GM19193 (cell line): Measurements from ENCODE around the gene TMOD4.

Experiments used
- POLR2A ChIP-seq: IDR thresholded peaks from 4 replicates; pipeline ENCODE4 v1.6.1; 2011; ENCODE audit not compliant: insufficient read depth, insufficient read length; ENCODE audit errors: extremely low read depth

Gene TMOD4

GRCh38 chr1:151147665-151148064 is 28.1 kb downstream of the TMOD4 start:
- no peak for TF ChIP-seq POLR2A

GRCh38 chr1:151147132-151147503 is 28.7 kb downstream of the TMOD4 start:
- TF ChIP-seq POLR2A, result no peak

DNA sequence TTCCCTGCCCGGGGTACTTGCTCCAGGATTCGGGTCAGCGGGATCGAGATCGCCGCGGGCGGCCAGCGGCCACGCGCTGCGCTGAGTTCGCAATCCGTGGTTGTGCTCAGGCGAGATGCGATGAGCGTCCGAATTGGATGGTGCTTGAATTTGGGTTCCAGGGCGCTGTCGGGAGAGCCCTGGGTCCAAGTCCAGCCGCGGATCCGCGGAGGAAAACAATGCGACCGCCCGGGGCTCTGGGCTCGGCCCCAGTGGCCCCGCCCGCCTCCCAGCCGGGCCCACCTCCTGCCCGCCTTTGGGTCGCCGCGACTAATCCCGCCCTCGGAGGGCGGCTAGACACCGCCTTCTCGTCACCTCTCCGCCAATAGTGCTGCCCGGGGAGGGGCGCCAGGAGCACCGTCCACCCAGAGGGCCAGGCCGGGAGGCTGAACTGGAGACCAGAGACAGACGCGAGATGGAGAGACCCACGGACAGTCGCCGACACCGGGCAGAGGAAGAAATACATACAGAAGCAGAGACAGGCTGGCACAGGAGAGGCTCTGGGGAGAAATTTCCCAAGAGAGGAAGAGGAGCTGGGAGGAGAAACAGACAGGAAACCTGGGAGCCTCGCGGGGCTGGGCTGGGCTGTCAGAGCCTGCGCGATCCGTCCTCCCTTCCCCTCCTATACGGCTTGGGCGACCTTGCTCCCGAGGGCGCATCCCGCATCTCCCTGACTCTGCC is 29.2 kb downstream of the TMOD4 start, which contains the start of gene SEMA6C:
Gene SEMA6C (minus strand): TSS at position 220 of the 720 bp plus-strand sequence. CDS start 4,010 bp downstream, outside the sequence.
- peak; percentile 32 for TF ChIP-seq POLR2A

DNA sequence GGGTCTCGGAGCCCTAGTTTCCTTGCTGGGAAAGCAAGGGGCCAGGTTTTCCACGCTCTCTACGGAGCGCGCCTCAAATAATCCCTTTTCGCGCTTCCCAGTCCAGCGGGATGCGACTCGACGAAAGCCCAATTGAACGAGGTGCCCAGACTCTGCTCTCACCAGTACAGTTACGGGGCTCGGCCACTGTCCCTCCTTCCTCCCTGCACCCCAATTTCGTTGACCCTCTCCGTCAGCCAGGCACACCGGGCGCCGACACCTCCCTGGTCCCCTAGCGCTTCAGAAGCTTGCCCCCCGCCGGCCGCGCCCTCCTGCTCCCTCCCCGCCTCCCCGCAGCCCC is 29.7 kb downstream of the TMOD4 start:
- TF ChIP-seq POLR2A, result no peak

- no peak for TF ChIP-seq POLR2A
Observed at GRCh38 chr1:151145304-151146071, 30.3 kb downstream of the TMOD4 start.

DNA sequence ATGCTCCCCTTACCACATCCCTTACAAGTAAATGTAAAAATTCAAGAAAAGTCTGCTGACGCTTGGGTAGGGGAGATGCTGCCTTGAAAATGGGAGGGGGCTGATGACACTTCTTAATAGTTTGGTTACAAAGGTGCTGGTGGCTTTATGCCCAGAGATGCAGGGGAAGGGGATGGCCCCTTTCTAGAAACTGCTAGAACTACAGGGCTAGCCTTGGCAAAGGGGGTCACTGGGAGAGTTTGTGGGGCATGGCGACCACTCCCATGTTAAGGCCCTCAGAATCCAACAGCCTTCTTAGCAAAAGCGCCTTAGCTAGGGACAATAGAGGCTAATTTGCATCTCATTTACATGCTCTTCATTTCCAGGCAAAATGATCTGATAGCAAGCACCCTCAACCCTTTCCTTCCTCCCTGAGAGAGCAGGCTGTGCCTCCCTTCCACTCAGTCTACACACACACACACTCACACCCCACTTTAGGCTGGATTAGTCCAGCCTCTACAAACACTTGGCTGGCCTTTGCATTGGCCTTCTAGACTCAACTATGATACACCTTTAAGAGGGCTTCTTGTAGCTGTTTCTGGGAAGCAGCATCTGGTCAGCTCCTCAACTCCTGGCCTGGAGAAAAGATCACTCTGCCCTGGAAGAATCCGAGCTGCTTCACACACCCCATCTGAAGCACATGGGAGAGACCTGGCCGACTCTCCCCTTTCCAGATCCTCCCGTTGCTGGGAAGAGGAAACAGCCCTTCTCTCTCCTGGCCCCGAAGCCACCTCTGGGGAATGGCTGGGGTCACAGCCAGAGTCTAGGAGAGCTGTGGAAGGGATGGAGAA is 31.1 kb downstream of the TMOD4 start:
- TF ChIP-seq POLR2A, result no peak

DNA sequence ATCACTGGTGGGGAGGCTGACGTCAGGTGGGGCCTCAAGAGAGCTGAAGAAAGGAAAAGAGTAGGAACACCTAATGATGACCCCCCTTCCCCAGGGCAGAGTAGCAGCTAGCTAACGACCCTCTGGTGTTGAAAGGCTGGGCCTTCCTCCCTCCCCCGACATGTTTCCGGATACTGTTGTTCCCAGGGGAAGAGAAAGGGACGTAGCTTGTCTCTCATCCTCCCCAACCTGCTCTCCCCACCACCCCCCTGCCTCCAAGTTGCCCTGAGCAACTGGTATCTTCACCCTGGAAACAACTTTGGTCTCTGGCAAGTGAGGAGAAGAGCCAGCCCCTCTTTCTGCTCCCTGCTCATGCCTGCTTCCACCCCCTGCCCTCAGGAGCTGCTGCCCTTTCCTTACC is 31.8 kb downstream of the TMOD4 start:
- no peak for TF ChIP-seq POLR2A

DNA sequence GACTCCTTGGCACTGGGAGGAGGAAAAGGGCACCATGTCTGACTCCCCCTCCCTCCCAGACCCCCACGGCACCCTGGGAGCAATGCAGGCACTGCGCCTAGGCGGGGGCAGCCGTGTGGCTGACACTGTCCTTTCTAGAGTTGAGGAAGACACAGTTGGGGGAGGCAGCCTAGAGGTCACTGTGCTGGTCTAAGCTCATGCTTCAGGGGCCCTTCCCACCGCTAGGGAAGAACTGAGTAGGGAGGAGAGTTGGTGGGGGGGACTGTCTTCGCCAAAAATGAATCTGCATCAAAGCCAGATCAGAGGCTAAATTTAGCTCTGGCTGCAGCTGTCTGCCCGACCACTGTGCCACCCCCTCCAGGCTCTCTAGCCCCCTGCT is 32.7 kb downstream of the TMOD4 start:
- no peak for TF ChIP-seq POLR2A

GRCh38 chr1:151142411-151143056 is 33.2 kb downstream of the TMOD4 start:
- no peak for TF ChIP-seq POLR2A

GRCh38 chr1:151137789-151138188 is 38.0 kb downstream of the TMOD4 start:
- no peak for TF ChIP-seq POLR2A

GRCh38 chr1:151135433-151136385 is 40.1 kb downstream of the TMOD4 start:
- no peak for TF ChIP-seq POLR2A

- no peak for TF ChIP-seq POLR2A
Observed at GRCh38 chr1:151134991-151135390, 40.8 kb downstream of the TMOD4 start.

- TF ChIP-seq POLR2A, result no peak
Observed at GRCh38 chr1:151134396-151134795, 41.4 kb downstream of the TMOD4 start.
